PC-3 (cell line): ENCODE measurements around the gene VSX1. TPM values are rescaled to one million over a fixed set of nuclear protein-coding genes. Genes with fewer than 3 reads are reported as not detected.

Experiments
- ATAC-seq: fragments of 200-7000 bp; cut with Tn5 transposase; 2 replicates; pipeline ENCODE4 v1.9.1; 2020; ENCODE audit warnings: mild to moderate bottlenecking, moderate library complexity
- BruUV-seq: library from RNA; stranded (reverse); fragments of 400-500 nt; replicated peaks from 2 replicates; lab custom pipeline; 2021; lab: Mats Ljungman, UMichigan
- CTCF ChIA-PET: fragments of 300-600 bp; sonication (Branson Sonifier 250); formaldehyde crosslinking; loops from one replicate; lab custom pipeline; 2022; ENCODE audit warnings: antibody characterized with exemption; lab: Charles Lee
- POLR2A ChIA-PET: fragments of 300-600 bp; sonication (Branson Sonifier 250); formaldehyde crosslinking; loops from one replicate; lab custom pipeline; 2022; ENCODE audit warnings: antibody characterized with exemption; ENCODE audit not compliant: unreplicated experiment; lab: Charles Lee
- DNase-seq: peaks from one replicate; pipeline ENCODE4 v3.0.0-alpha.2; 2015
- H2AFZ ChIP-seq: fragments of 300-600 bp; sonication (generic); 2 replicates; pipeline ENCODE4 v1.6.0; 2016; ENCODE audit warnings: antibody characterized with exemption, low read length
- H3F3A ChIP-seq: fragments of 300-600 bp; sonication (generic); one replicate; pipeline ENCODE4 v1.6.0; 2017; ENCODE audit warnings: antibody characterized with exemption, low read length, control low read depth, mild to moderate bottlenecking; ENCODE audit not compliant: unreplicated experiment
- H3K27ac ChIP-seq: fragments of 300-600 bp; sonication (generic); 2 replicates; pipeline ENCODE4 v1.5.1; 2016; ENCODE audit warnings: mild to moderate bottlenecking, low read length
- H3K27me3 ChIP-seq: fragments of 300-600 bp; sonication (generic); 2 replicates; pipeline ENCODE4 v1.6.1; 2016; ENCODE audit warnings: low read length, mixed read lengths
- H3K36me3 ChIP-seq: fragments of 300-600 bp; sonication (generic); 2 replicates; pipeline ENCODE4 v1.6.1; 2016; ENCODE audit warnings: low read depth, mixed run types, low read length, mixed read lengths
- H3K4me1 ChIP-seq: fragments of 300-600 bp; sonication (generic); 2 replicates; pipeline ENCODE4 v1.5.1; 2016; ENCODE audit warnings: low read length; ENCODE audit not compliant: insufficient read depth
- H3K4me2 ChIP-seq: fragments of 300-600 bp; sonication (generic); 2 replicates; pipeline ENCODE4 v1.6.0; 2016; ENCODE audit warnings: low read length
- H3K4me3 ChIP-seq: fragments of 300-600 bp; sonication (generic); 2 replicates; pipeline ENCODE4 v1.5.1; 2016; ENCODE audit warnings: mild to moderate bottlenecking, low read length, mixed read lengths
- H3K79me2 ChIP-seq: fragments of 300-600 bp; sonication (generic); 2 replicates; pipeline ENCODE4 v1.6.1; 2017; ENCODE audit warnings: low read length, mixed read lengths
- H3K9ac ChIP-seq: fragments of 300-600 bp; sonication (generic); 2 replicates; pipeline ENCODE4 v1.6.0; 2016; ENCODE audit warnings: mild to moderate bottlenecking, low read length
- H3K9me2 ChIP-seq: fragments of 300-600 bp; sonication (generic); replicated peaks from 2 replicates; pipeline ENCODE4 v1.6.1; 2016; ENCODE audit warnings: mixed run types, low read length, mixed read lengths
- H3K9me3 ChIP-seq: fragments of 300-600 bp; sonication (generic); 2 replicates; pipeline ENCODE4 v1.6.1; 2016; ENCODE audit warnings: low read length, mixed read lengths
- H4K20me1 ChIP-seq: fragments of 300-600 bp; sonication (generic); 2 replicates; pipeline ENCODE4 v1.6.1; 2016; ENCODE audit warnings: low read length, mixed read lengths
- EZH2 ChIP-seq: fragments of 300-600 bp; sonication (generic); IDR thresholded peaks from one replicate; pipeline ENCODE4 v1.6.1; 2017; ENCODE audit warnings: antibody characterized with exemption, mild to moderate bottlenecking, low read length; ENCODE audit not compliant: unreplicated experiment
- EZH2phosphoT487 ChIP-seq: fragments of 300-600 bp; sonication (generic); IDR thresholded peaks from 2 replicates; pipeline ENCODE4 v1.6.1; 2018; ENCODE audit warnings: mild to moderate bottlenecking, antibody characterized with exemption, low read length, borderline replicate concordance
- intact Hi-C: fragments of 100-400 bp; cut with micrococcal nuclease; formaldehyde crosslinking; loops from 2 replicates; pipeline ENCODE4 v1.9.0; 2023
- total RNA-seq: library from RNA; depleted of rRNA; stranded (reverse); fragments of >200 nt; gene quantifications from 2 replicates; pipeline ENCODE4 v1.2.3, GENCODE V29; 2014
- TF ChIP-seq, protein P1 (sequence below): fragments of 300-600 bp; sonication (generic); conservative IDR thresholded peaks from 2 replicates; pipeline ENCODE4 v1.5.1; 2017; ENCODE audit warnings: antibody characterized with exemption, low read depth, mild to moderate bottlenecking, low read length

VSX1 gene
- total RNA-seq, 1 experiment from 2014 or later: not detected

DNA sequence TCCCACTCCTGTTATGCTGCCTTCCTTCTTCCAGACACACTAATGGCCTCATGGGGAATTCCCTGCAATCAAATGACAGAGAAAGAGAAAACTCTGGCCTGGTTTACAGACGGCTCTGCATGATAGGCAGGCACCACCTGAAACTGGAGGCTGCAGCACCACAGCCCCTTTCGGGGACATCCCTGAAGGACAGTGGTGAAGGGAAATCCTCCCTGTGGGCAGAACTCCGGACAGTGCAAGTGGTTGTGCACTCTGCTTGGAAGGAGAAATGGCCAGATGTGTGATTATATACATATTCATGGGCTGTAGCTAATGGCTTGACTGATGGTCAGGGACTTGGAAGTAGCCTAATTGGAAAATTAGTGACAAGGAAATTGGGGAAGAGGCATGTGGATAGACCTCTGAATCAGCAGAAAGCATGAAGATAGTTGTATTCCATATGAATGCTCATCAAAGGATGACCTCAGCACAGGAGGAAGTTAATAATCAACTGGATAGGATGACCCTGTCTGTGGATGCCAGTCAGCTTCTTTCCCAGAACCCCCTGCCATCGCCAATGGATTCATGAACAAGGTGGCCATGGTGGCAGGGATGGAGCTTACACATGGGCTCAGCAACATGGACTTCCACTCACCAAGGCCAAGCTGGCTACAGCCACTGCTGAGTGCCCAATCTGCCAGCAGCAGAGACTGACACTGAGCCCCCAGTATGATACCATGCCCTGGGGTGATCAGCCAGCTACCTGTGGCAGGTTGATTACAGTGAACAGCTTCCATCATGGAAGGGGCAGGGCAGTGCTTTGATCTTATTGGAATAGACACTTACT is 44.5 kb upstream of the VSX1 start:
- intact Hi-C loops: no loop called here
- Histone ChIP-seq H3K27me3 (peaks cover 2% of the 10 kb centered on the region; the same call in 1 of the 2 replicates), H3K36me3 (no peaks in the 10 kb centered on the region), H3K9ac (no peak overlapping the region), H3F3A (no peaks in the 10 kb centered on the region), H2AFZ (no peak overlapping the region), H3K4me3 (no peak overlapping the region), H4K20me1 (no peaks in the 10 kb centered on the region), H3K4me1 (no peaks in the 10 kb centered on the region), H3K9me3 (no peaks in the 10 kb centered on the region), H3K79me2 (no peaks in the 10 kb centered on the region), H3K4me2 (no peak overlapping the region), H3K9me2 (no peaks in the 10 kb centered on the region), H3K27ac (no peak overlapping the region)
- no TSS peak for BruUV-seq
- TF ChIP-seq EZH2: no peak
- TF ChIP-seq EZH2phosphoT487: no peak
- TF ChIP-seq, protein P1, sequence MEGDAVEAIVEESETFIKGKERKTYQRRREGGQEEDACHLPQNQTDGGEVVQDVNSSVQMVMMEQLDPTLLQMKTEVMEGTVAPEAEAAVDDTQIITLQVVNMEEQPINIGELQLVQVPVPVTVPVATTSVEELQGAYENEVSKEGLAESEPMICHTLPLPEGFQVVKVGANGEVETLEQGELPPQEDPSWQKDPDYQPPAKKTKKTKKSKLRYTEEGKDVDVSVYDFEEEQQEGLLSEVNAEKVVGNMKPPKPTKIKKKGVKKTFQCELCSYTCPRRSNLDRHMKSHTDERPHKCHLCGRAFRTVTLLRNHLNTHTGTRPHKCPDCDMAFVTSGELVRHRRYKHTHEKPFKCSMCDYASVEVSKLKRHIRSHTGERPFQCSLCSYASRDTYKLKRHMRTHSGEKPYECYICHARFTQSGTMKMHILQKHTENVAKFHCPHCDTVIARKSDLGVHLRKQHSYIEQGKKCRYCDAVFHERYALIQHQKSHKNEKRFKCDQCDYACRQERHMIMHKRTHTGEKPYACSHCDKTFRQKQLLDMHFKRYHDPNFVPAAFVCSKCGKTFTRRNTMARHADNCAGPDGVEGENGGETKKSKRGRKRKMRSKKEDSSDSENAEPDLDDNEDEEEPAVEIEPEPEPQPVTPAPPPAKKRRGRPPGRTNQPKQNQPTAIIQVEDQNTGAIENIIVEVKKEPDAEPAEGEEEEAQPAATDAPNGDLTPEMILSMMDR: no peak
- ChIA-PET POLR2A (no interaction called here), CTCF (no interaction called here)
- no peak for ATAC-seq
- DNase-seq: no peak

DNA sequence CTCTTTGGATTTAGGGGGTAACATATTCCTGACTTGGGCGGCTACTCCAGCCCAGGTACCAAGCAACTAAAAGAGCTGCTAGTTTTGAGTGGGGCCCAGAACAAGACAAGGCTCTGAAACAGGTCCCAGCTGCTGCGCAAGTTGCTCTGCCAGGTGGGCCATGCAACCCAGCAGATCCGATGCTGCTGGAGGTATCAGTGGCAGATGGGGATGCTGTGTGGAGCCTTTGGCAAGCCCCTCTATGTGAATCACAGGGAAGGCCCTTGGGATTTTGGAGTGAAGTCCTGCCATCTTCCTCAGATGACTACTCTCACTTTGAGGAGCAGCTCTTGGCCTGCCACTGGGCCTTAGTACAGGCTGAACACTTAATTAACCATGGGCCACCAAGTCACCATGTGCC is 43.7 kb upstream of the VSX1 start:
- no peak overlapping the region for H2AFZ ChIP-seq
- no peaks in the 10 kb centered on the region for H3K36me3 ChIP-seq
- intact Hi-C loops: no loop called here
- H4K20me1 ChIP-seq: no peaks in the 10 kb centered on the region
- peaks cover 2% of the 10 kb centered on the region; the same call in 1 of the 2 replicates for H3K27me3 ChIP-seq
- ChIA-PET CTCF (no interaction called here), POLR2A (no interaction called here)
- H3K27ac ChIP-seq: no peak overlapping the region
- ATAC-seq (no peak), DNase-seq (no peak)
- H3K9me2 ChIP-seq: no peaks in the 10 kb centered on the region
- H3K4me1 ChIP-seq: peaks cover 4% of the 10 kb centered on the region
- H3K4me3 ChIP-seq: no peak overlapping the region
- no peaks in the 10 kb centered on the region for H3F3A ChIP-seq
- no peak overlapping the region for H3K4me2 ChIP-seq
- no TSS peak for BruUV-seq
- H3K79me2 ChIP-seq: no peaks in the 10 kb centered on the region
- no peak overlapping the region for H3K9ac ChIP-seq
- TF ChIP-seq, protein P1: no peak
- TF ChIP-seq EZH2: no peak
- TF ChIP-seq EZH2phosphoT487: no peak
- H3K9me3 ChIP-seq: no peaks in the 10 kb centered on the region

DNA sequence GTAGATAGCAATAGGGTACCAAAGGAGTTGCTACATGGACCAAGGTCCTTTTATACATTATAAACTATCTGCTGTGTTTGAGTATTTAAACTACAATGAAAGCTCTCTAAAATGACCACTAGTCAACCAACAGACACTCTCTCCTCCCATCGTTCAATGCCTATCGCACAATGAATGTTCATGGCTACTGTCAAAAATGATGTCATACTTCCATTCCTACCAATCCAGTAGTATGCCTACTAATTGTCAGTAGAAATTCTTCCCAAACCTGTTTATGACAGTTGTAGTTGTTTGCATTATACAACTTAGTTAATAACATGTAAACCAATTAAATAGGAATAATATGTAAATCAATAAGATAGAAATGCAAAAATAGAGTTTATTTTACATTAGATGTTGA is 39.0 kb upstream of the VSX1 start:
- H2AFZ ChIP-seq: no peak overlapping the region

More for the DNA sequence above, 39.0 kb upstream of the VSX1 start:
- ChIA-PET CTCF (no interaction called here), POLR2A (no interaction called here)
- BruUV-seq: no TSS peak
- H4K20me1 ChIP-seq: no peaks in the 10 kb centered on the region
- peaks cover 12% of the 10 kb centered on the region for H3K4me1 ChIP-seq
- no peaks in the 10 kb centered on the region for H3K9me3 ChIP-seq
- DNase-seq (no peak), ATAC-seq (no peak)
- H3K36me3 ChIP-seq: no peaks in the 10 kb centered on the region
- TF ChIP-seq EZH2phosphoT487 (no peak), EZH2 (no peak)
- TF ChIP-seq, protein P1: no peak
- no peaks in the 10 kb centered on the region for H3K79me2 ChIP-seq
- no peaks in the 10 kb centered on the region for H3K9me2 ChIP-seq
- no peak overlapping the region for H3K27ac ChIP-seq
- H3F3A ChIP-seq: no peaks in the 10 kb centered on the region
- no peak overlapping the region for H3K4me3 ChIP-seq
- no peak overlapping the region for H3K9ac ChIP-seq
- H3K4me2 ChIP-seq: no peak overlapping the region
- H3K27me3 ChIP-seq: peaks cover 2% of the 10 kb centered on the region; the same call in 1 of the 2 replicates
- intact Hi-C loops: no loop called here
